ENCODE measurements around the gene NOS1AP.
A peak's percentile ranks its signal among the peaks of the same experiment; 100 is the strongest.
"Not testable (repeated sequence)": the region's sequence is repeated elsewhere in the genome, so short reads cannot be mapped to it uniquely, and the experiment has no call there.

Gene NOS1AP

GRCh38 chr1:162407539-162407938, 338.0 kb downstream of the NOS1AP start:
- Histone ChIP-seq H3K27ac (ENCODE audit: low read depth in 2 of 2, low read length in 2 of 2) (no peak overlapping the region), H3K9ac (ENCODE audit: low read depth in 1 of 2, low read length in 2 of 2) (no peak overlapping the region), H3K4me1 (ENCODE audit: control insufficient read depth in 2 of 2, insufficient read depth in 2 of 2, low read length in 2 of 2) (no peaks in the 10 kb centered on the region), H3K36me3 (ENCODE audit: control insufficient read depth in 2 of 2, insufficient read depth in 2 of 2, low read length in 2 of 2) (no peaks in the 10 kb centered on the region), H3K4me3 (ENCODE audit: low read length in 2 of 2) (no peak overlapping the region), H3K9me3 (ENCODE audit: control insufficient read depth in 2 of 2, low read length in 2 of 2) (no peaks in the 10 kb centered on the region), H3K27me3 (ENCODE audit: control insufficient read depth in 2 of 2, insufficient read depth in 2 of 2, low read length in 2 of 2) (no peaks in the 10 kb centered on the region)

- Histone ChIP-seq H3K27me3 (ENCODE audit: control insufficient read depth in 2 of 2, insufficient read depth in 2 of 2, low read length in 2 of 2) (no peaks in the 10 kb centered on the region), H3K36me3 (ENCODE audit: control insufficient read depth in 2 of 2, insufficient read depth in 2 of 2, low read length in 2 of 2) (no peaks in the 10 kb centered on the region), H3K4me3 (ENCODE audit: low read length in 2 of 2) (no peak within 1 kb of the TSS), H3K4me1 (ENCODE audit: control insufficient read depth in 2 of 2, insufficient read depth in 2 of 2, low read length in 2 of 2) (no peaks in the 10 kb centered on the region), H3K9ac (ENCODE audit: low read depth in 1 of 2, low read length in 2 of 2) (no peak within 1 kb of the TSS), H3K27ac (ENCODE audit: low read depth in 2 of 2, low read length in 2 of 2) (no peak within 1 kb of the TSS), H3K9me3 (ENCODE audit: control insufficient read depth in 2 of 2, low read length in 2 of 2) (no peaks in the 10 kb centered on the region)
Observed at GRCh38 chr1:162412002-162412401, 342.5 kb downstream of the NOS1AP start, which contains the start of gene SH2D1B. Gene SH2D1B (minus strand): TSS chr1:162412136. CDS start chr1:162412016, 120 bp downstream.

GRCh38 chr1:162416215-162416614, 346.7 kb downstream of the NOS1AP start:
- Histone ChIP-seq H3K27ac (ENCODE audit: low read depth in 2 of 2, low read length in 2 of 2) (no peak overlapping the region), H3K27me3 (ENCODE audit: control insufficient read depth in 2 of 2, insufficient read depth in 2 of 2, low read length in 2 of 2) (no peaks in the 10 kb centered on the region), H3K9ac (ENCODE audit: low read depth in 1 of 2, low read length in 2 of 2) (no peak overlapping the region), H3K36me3 (ENCODE audit: control insufficient read depth in 2 of 2, insufficient read depth in 2 of 2, low read length in 2 of 2) (no peaks in the 10 kb centered on the region), H3K9me3 (ENCODE audit: control insufficient read depth in 2 of 2, low read length in 2 of 2) (no peaks in the 10 kb centered on the region), H3K4me3 (ENCODE audit: low read length in 2 of 2) (no peak overlapping the region), H3K4me1 (ENCODE audit: control insufficient read depth in 2 of 2, insufficient read depth in 2 of 2, low read length in 2 of 2) (peaks cover 6 to 17% of the 10 kb centered on the region in 2 donors)

- Histone ChIP-seq H3K4me3 (ENCODE audit: low read length in 2 of 2) (no peak overlapping the region), H3K27me3 (ENCODE audit: control insufficient read depth in 2 of 2, insufficient read depth in 2 of 2, low read length in 2 of 2) (no peaks in the 10 kb centered on the region)
Observed at GRCh38 chr1:162416909-162417308, 347.4 kb downstream of the NOS1AP start.

GRCh38 chr1:162417650-162418049, 348.2 kb downstream of the NOS1AP start:
- peaks cover 6 to 28% of the 10 kb centered on the region in 2 donors for H3K4me1 ChIP-seq (ENCODE audit: control insufficient read depth in 2 of 2, insufficient read depth in 2 of 2, low read length in 2 of 2)
- no peak overlapping the region for H3K9ac ChIP-seq (ENCODE audit: low read depth in 1 of 2, low read length in 2 of 2)
- no peak overlapping the region for H3K27ac ChIP-seq (ENCODE audit: low read depth in 2 of 2, low read length in 2 of 2)
- no peaks in the 10 kb centered on the region for H3K27me3 ChIP-seq (ENCODE audit: control insufficient read depth in 2 of 2, insufficient read depth in 2 of 2, low read length in 2 of 2)
- no peaks in the 10 kb centered on the region for H3K36me3 ChIP-seq (ENCODE audit: control insufficient read depth in 2 of 2, insufficient read depth in 2 of 2, low read length in 2 of 2)
- no peak overlapping the region for H3K4me3 ChIP-seq (ENCODE audit: low read length in 2 of 2)
- no peaks in the 10 kb centered on the region for H3K9me3 ChIP-seq (ENCODE audit: control insufficient read depth in 2 of 2, low read length in 2 of 2)

More at GRCh38 chr1:162416909-162417308, 347.4 kb downstream of the NOS1AP start:
- Histone ChIP-seq H3K9me3 (ENCODE audit: control insufficient read depth in 2 of 2, low read length in 2 of 2) (no peaks in the 10 kb centered on the region), H3K4me1 (ENCODE audit: control insufficient read depth in 2 of 2, insufficient read depth in 2 of 2, low read length in 2 of 2) (peaks cover 6 to 21% of the 10 kb centered on the region in 2 donors), H3K27ac (ENCODE audit: low read depth in 2 of 2, low read length in 2 of 2) (no peak overlapping the region), H3K36me3 (ENCODE audit: control insufficient read depth in 2 of 2, insufficient read depth in 2 of 2, low read length in 2 of 2) (no peaks in the 10 kb centered on the region), H3K9ac (ENCODE audit: low read depth in 1 of 2, low read length in 2 of 2) (no peak overlapping the region)

- H3K4me3 ChIP-seq (ENCODE audit: low read length in 2 of 2); H3K27me3 ChIP-seq (ENCODE audit: control insufficient read depth in 2 of 2, insufficient read depth in 2 of 2, low read length in 2 of 2); H3K9ac ChIP-seq (ENCODE audit: low read depth in 1 of 2, low read length in 2 of 2); H3K9me3 ChIP-seq (ENCODE audit: control insufficient read depth in 2 of 2, low read length in 2 of 2); H3K36me3 ChIP-seq (ENCODE audit: control insufficient read depth in 2 of 2, insufficient read depth in 2 of 2, low read length in 2 of 2): not testable (repeated sequence)
- peaks cover 6 to 28% of the 10 kb centered on the region in 2 donors for H3K4me1 ChIP-seq (ENCODE audit: control insufficient read depth in 2 of 2, insufficient read depth in 2 of 2, low read length in 2 of 2)
- H3K27ac ChIP-seq (ENCODE audit: low read depth in 2 of 2, low read length in 2 of 2): peak overlapping the region; percentile 83 to 86
Observed at GRCh38 chr1:162418584-162418983, 349.1 kb downstream of the NOS1AP start.

- H3K9me3 ChIP-seq (ENCODE audit: control insufficient read depth in 2 of 2, low read length in 2 of 2); H3K27me3 ChIP-seq (ENCODE audit: control insufficient read depth in 2 of 2, insufficient read depth in 2 of 2, low read length in 2 of 2); H3K36me3 ChIP-seq (ENCODE audit: control insufficient read depth in 2 of 2, insufficient read depth in 2 of 2, low read length in 2 of 2): not testable (repeated sequence)
- H3K27ac ChIP-seq (ENCODE audit: low read depth in 2 of 2, low read length in 2 of 2): peak overlapping the region; percentile 83 to 86
- H3K4me3 ChIP-seq (ENCODE audit: low read length in 2 of 2): peak overlapping the region; percentile 63 to 67
- peaks cover 6 to 28% of the 10 kb centered on the region in 2 donors for H3K4me1 ChIP-seq (ENCODE audit: control insufficient read depth in 2 of 2, insufficient read depth in 2 of 2, low read length in 2 of 2)
- peak overlapping the region in 1 of 2 donors; percentile 61 for H3K9ac ChIP-seq (ENCODE audit: low read depth in 1 of 2, low read length in 2 of 2)
Observed at GRCh38 chr1:162419450-162419931, 350.0 kb downstream of the NOS1AP start.
